ENCODE measurements around the gene ICAM1.

DNA sequence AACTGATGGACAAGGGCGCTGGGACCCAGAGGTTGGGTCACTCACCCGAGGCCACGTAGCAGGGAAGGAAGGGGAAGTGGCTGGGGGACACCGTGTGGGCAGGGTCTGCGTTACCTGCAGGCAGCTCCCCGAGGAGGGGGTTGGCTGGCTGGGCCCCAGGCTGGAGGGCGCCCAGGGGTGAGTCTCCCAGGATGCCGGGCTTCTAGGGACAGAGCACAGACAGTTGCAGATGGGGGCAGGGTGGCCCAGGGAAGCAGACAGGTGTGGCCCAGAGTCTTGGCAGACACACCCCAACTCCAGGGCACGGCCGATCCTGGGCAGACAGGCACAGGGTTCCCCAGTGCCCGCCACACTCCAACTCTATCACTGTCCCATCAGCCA lies 50.5 kb downstream of the ICAM1 start:
- no peak for TF ChIP-seq TCF7 (IDR thresholded peaks at IDR 0.05; ENCODE audit: low read depth)
- no peak for TF ChIP-seq ASH2L (IDR thresholded peaks at IDR 0.05; ENCODE audit: insufficient read length, low read depth, low read length)

Measured in HepG2 (cell line).